NT2/D1 (cell line): ENCODE measurements around the gene SCRN2.

ENCODE experiments used
- YY1 ChIP-seq: IDR thresholded peaks from 2 replicates; pipeline ENCODE4 v1.6.1; 2011; ENCODE audit not compliant: insufficient read length, insufficient read depth
- ZNF274 ChIP-seq: IDR thresholded peaks from 2 replicates; pipeline ENCODE4 v1.6.1; 2011; ENCODE audit warnings: mild to moderate bottlenecking, low read depth, low read length

- TF ChIP-seq ZNF274 (no peak), YY1 (no peak)
Observed at GRCh38 chr17:47845716-47846075, 4.6 kb upstream of the SCRN2 start.
